H9 (cell line): ENCODE results near the gene ANKRD11. TPM values are rescaled to one million over a fixed set of nuclear protein-coding genes. Genes with fewer than 3 reads are reported as not detected.

Source experiments
- DNase-seq: peaks from one replicate; pipeline ENCODE4 v3.0.0-alpha.2; 2017
- H2AFZ ChIP-seq: one replicate; pipeline ENCODE4 v1.6.1; 2013; ENCODE audit warnings: mild to moderate bottlenecking, low read length, control low read depth, moderate library complexity
- H2AK5ac ChIP-seq: 2 replicates; pipeline ENCODE4 v1.6.1; 2013; ENCODE audit warnings: low read length, control low read depth, mixed read lengths; ENCODE audit not compliant: insufficient read length
- H2BK120ac ChIP-seq: one replicate; pipeline ENCODE4 v1.6.1; 2013; ENCODE audit warnings: low read depth, mild to moderate bottlenecking, low read length, control low read depth, inconsistent platforms; ENCODE audit not compliant: poor library complexity, severe bottlenecking
- H2BK12ac ChIP-seq: 2 replicates; pipeline ENCODE4 v1.6.1; 2013; ENCODE audit warnings: low read length, control low read depth, mixed read lengths, low read depth; ENCODE audit not compliant: insufficient read length
- H2BK15ac ChIP-seq: 2 replicates; pipeline ENCODE4 v1.6.1; 2013; ENCODE audit warnings: low read depth, low read length, control low read depth
- H2BK20ac ChIP-seq: one replicate; pipeline ENCODE4 v1.6.1; 2013; ENCODE audit warnings: low read depth, mild to moderate bottlenecking, low read length, control low read depth, inconsistent platforms; ENCODE audit not compliant: poor library complexity, severe bottlenecking
- H2BK5ac ChIP-seq: 2 replicates; pipeline ENCODE4 v1.6.1; 2013; ENCODE audit warnings: low read length, control low read depth, mixed read lengths; ENCODE audit not compliant: insufficient read length
- H3K14ac ChIP-seq: 2 replicates; pipeline ENCODE4 v1.6.1; 2013; ENCODE audit warnings: low read length, control low read depth; ENCODE audit not compliant: insufficient read depth
- H3K18ac ChIP-seq: 2 replicates; pipeline ENCODE4 v1.6.1; 2013; ENCODE audit warnings: low read depth, mild to moderate bottlenecking, mixed read lengths, low read length, control low read depth; ENCODE audit not compliant: insufficient read length
- H3K23ac ChIP-seq: 2 replicates; pipeline ENCODE4 v1.6.1; 2013; ENCODE audit warnings: low read length, control low read depth, mixed read lengths, low read depth; ENCODE audit not compliant: insufficient read length
- H3K23me2 ChIP-seq: 2 replicates; pipeline ENCODE4 v1.6.1; 2013; ENCODE audit warnings: low read depth, mild to moderate bottlenecking, mixed read lengths, low read length, control low read depth; ENCODE audit not compliant: insufficient read length, poor library complexity, severe bottlenecking
- H3K27ac ChIP-seq: 2 replicates; pipeline ENCODE4 v1.5.1; 2013; ENCODE audit warnings: low read length, control low read depth, mixed read lengths, low read depth; ENCODE audit not compliant: insufficient read length
- H3K27me3 ChIP-seq: 2 replicates; pipeline ENCODE4 v1.6.1; 2013; ENCODE audit warnings: low read length, control low read depth, inconsistent platforms; ENCODE audit not compliant: insufficient read depth
- H3K4ac ChIP-seq: 2 replicates; pipeline ENCODE4 v1.6.1; 2013; ENCODE audit warnings: low read depth, mild to moderate bottlenecking, control low read depth, inconsistent platforms, low read length, moderate library complexity
- H3K4me1 ChIP-seq: 2 replicates; pipeline ENCODE4 v1.6.1; 2013; ENCODE audit warnings: low read length, control low read depth, inconsistent platforms; ENCODE audit not compliant: insufficient read depth
- H3K4me2 ChIP-seq: 2 replicates; pipeline ENCODE4 v1.6.1; 2013; ENCODE audit warnings: low read length, control low read depth, mixed read lengths; ENCODE audit not compliant: insufficient read length, insufficient read depth
- H3K56ac ChIP-seq: 2 replicates; pipeline ENCODE4 v1.6.1; 2013; ENCODE audit warnings: low read depth, mild to moderate bottlenecking, mixed read lengths, low read length, control low read depth; ENCODE audit not compliant: insufficient read length
- H3K79me1 ChIP-seq: 2 replicates; pipeline ENCODE4 v1.6.1; 2013; ENCODE audit warnings: low read depth, mild to moderate bottlenecking, moderate library complexity, low read length, control low read depth, inconsistent platforms; ENCODE audit not compliant: insufficient read depth, poor library complexity, severe bottlenecking
- H3K79me2 ChIP-seq: 2 replicates; pipeline ENCODE4 v1.6.1; 2013; ENCODE audit warnings: low read length, control low read depth, inconsistent platforms; ENCODE audit not compliant: insufficient read depth
- H3K9ac ChIP-seq: 2 replicates; pipeline ENCODE4 v1.6.1; 2013; ENCODE audit warnings: low read length, control low read depth, mixed read lengths; ENCODE audit not compliant: insufficient read length; ENCODE audit errors: extremely low read depth
- H3K9me3 ChIP-seq: one replicate; pipeline ENCODE4 v1.6.1; 2013; ENCODE audit warnings: low read depth, low read length, inconsistent platforms; ENCODE audit not compliant: control insufficient read depth
- H3T11ph ChIP-seq: one replicate; pipeline ENCODE4 v1.6.1; 2013; ENCODE audit warnings: mild to moderate bottlenecking, low read length, control low read depth, inconsistent platforms
- H4K20me1 ChIP-seq: one replicate; pipeline ENCODE4 v1.6.1; 2013; ENCODE audit not compliant: control insufficient read depth, insufficient read length, insufficient read depth
- H4K5ac ChIP-seq: 2 replicates; pipeline ENCODE4 v1.6.1; 2013; ENCODE audit warnings: low read depth, mild to moderate bottlenecking, mixed read lengths, low read length, control low read depth; ENCODE audit not compliant: insufficient read length
- H4K8ac ChIP-seq: replicated peaks from 2 replicates; pipeline ENCODE4 v1.6.1; 2013; ENCODE audit warnings: low read length, control low read depth, mixed read lengths, low read depth; ENCODE audit not compliant: insufficient read length
- H4K91ac ChIP-seq: 2 replicates; pipeline ENCODE4 v1.6.1; 2013; ENCODE audit warnings: low read depth, mild to moderate bottlenecking, moderate library complexity, mixed read lengths, low read length, control low read depth; ENCODE audit not compliant: insufficient read length
- H3K27ac Mint-ChIP-seq, 3 experiments: 2 replicates in 2 of 3; 3 replicates in 1 of 3; pipeline ENCODE4 v1.8.0; 2020 to 2021; ENCODE audit warnings: mixed read lengths in 3 of 3, mild to moderate bottlenecking in 1 of 3, moderate library complexity in 1 of 3
- H3K27me3 Mint-ChIP-seq: 2 replicates; pipeline ENCODE4 v1.8.0; 2021; ENCODE audit warnings: low read depth, mild to moderate bottlenecking, moderate library complexity, mixed read lengths
- H3K36me3 Mint-ChIP-seq, 3 experiments: 2 replicates in 2 of 3; 3 replicates in 1 of 3; pipeline ENCODE4 v1.8.0; 2020 to 2021; ENCODE audit warnings: low read depth in 3 of 3, mixed read lengths in 3 of 3; ENCODE audit not compliant: insufficient read depth in 1 of 3
- H3K4me1 Mint-ChIP-seq, 2 experiments: 2 replicates each; pipeline ENCODE4 v1.8.0; 2020; ENCODE audit warnings: mixed read lengths in 2 of 2
- H3K4me3 Mint-ChIP-seq, 2 experiments: 2 replicates in 1 of 2; 3 replicates in 1 of 2; pipeline ENCODE4 v1.8.0; 2020 to 2021; ENCODE audit warnings: mild to moderate bottlenecking in 2 of 2, mixed read lengths in 2 of 2, moderate library complexity in 1 of 2
- H3K9me3 Mint-ChIP-seq, 2 experiments: 2 replicates in 1 of 2; 3 replicates in 1 of 2; pipeline ENCODE4 v1.8.0; 2020; ENCODE audit warnings: mild to moderate bottlenecking in 2 of 2, mixed read lengths in 2 of 2, moderate library complexity in 1 of 2
- CTCF ChIP-seq: fragments of 200-600 bp; sonication (generic); conservative IDR thresholded peaks from 3 replicates; pipeline ENCODE4 v1.8.0; 2021; ENCODE audit warnings: antibody characterized with exemption, mild to moderate bottlenecking
- WGBS: extraction: QIAGEN DNeasy Blood & Tissue Kit; methylation state at CpG from one replicate; pipeline ENCODE4 v1.1.7; 2013; ENCODE audit warnings: missing lambda C conversion rate, low lambda C conversion rate, mixed read lengths; ENCODE audit not compliant: insufficient read length; ENCODE audit errors: extremely low coverage; 5-methylcytosine and 5-hydroxymethylcytosine counted together
- total RNA-seq: library from RNA; stranded (reverse); gene quantifications from 2 replicates; pipeline ENCODE4 v1.2.1, GENCODE V29; 2021

Gene ANKRD11
- total RNA-seq, 1 experiment from 2014 or later = 181 TPM

- no peaks in the 10 kb centered on the region; a peak in 1 of 4 replicates for H3K4me1 Mint-ChIP-seq
- Histone ChIP-seq H3K4me1 (no peaks in the 10 kb centered on the region), H2BK120ac (no peak overlapping the region), H3K27ac (no peak overlapping the region), H2BK20ac (no peak overlapping the region), H2BK12ac (no peak overlapping the region), H3K79me2 (no peaks in the 10 kb centered on the region), H2AK5ac (no peak overlapping the region), H3K9ac (no peak overlapping the region), H3K56ac (no peak overlapping the region), H3T11ph (no peak overlapping the region), H3K4me2 (no peak overlapping the region), H2AFZ (no peak overlapping the region), H4K8ac (no peak overlapping the region), H3K23ac (no peak overlapping the region), H3K27me3 (no peaks in the 10 kb centered on the region), H4K5ac (no peak overlapping the region), H3K79me1 (no peaks in the 10 kb centered on the region), H4K91ac (no peak overlapping the region), H4K20me1 (no peaks in the 10 kb centered on the region), H2BK15ac (no peak overlapping the region), H3K23me2 (no peaks in the 10 kb centered on the region), H3K9me3 (no peaks in the 10 kb centered on the region), H2BK5ac (no peak overlapping the region), H3K18ac (no peak overlapping the region), H3K4ac (no peak overlapping the region), H3K14ac (no peak overlapping the region)
- no CpG with 5 or more reads among the region's 3 CpGs for WGBS
- no peak overlapping the region for H3K27ac Mint-ChIP-seq
- H3K4me3 Mint-ChIP-seq = no peak overlapping the region
- H3K36me3 Mint-ChIP-seq = no peaks in the 10 kb centered on the region
- no peaks in the 10 kb centered on the region for H3K27me3 Mint-ChIP-seq
- TF ChIP-seq CTCF = no peak
- DNase-seq = no peak
- H3K9me3 Mint-ChIP-seq = no peaks in the 10 kb centered on the region
These were observed 9.4 kb upstream of the ANKRD11 start for GRCh38 chr16:89499767-89500166.
